ENCODE results near the gene LRGUK.

DNA sequence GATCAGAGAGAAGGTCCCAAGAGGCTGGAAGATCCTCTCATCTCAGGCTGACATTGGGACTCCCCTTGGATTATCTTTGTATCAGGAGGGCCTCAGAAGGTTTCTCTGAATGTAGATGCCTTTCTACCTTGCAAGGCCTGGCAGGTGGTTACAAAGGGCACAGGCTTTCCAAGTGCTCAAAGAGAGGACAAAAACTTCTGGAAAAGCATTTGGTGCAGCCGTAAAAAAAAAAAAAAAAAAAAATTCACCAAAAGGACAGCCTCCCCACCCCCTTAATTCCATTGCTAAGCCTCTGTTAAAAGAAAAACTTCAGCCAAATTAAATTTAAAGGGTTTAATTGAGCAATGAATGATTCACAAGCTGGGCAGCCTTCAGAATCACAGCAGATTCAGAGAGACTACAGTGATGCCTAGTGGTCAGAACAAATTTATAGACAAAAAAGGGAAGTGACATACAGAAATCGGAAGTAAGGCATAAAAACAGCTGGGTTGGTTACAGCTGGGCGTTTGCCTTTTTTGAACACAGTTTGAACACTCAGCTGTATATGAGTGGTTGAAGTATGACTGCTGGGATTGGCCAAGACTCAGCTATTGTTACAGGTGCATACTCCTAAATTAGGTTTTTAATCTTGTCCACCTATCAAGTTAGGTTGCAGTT is 42.5 kb upstream of the LRGUK start:
- TF ChIP-seq CHD2 (IDR thresholded peaks at IDR 0.05; ENCODE audit: low read length) (no peak), POLR2A (IDR thresholded peaks at IDR 0.05; ENCODE audit: control extremely low read depth in 1 of 2, low read depth in 2 of 2, low read length in 2 of 2) (no peak)
